OCI-LY1 (cell line): Measurements from ENCODE around the gene UFC1.

Source experiments
- EZH2 ChIP-seq: fragments of 200-600 bp; sonication (generic), shearing (Covaris generic); IDR thresholded peaks from 2 replicates; pipeline ENCODE4 v1.8.0; 2017; ENCODE audit warnings: borderline replicate concordance, mixed run types, mild to moderate bottlenecking, antibody characterized with exemption, low read length, moderate library complexity, mixed read lengths
- TF ChIP-seq, protein P1 (sequence below): fragments of 200-600 bp; sonication (generic), shearing (Covaris generic); IDR thresholded peaks from 2 replicates; pipeline ENCODE4 v1.5.1; 2017; ENCODE audit warnings: mild to moderate bottlenecking, antibody characterized with exemption, low read length, moderate library complexity, mixed read lengths

DNA sequence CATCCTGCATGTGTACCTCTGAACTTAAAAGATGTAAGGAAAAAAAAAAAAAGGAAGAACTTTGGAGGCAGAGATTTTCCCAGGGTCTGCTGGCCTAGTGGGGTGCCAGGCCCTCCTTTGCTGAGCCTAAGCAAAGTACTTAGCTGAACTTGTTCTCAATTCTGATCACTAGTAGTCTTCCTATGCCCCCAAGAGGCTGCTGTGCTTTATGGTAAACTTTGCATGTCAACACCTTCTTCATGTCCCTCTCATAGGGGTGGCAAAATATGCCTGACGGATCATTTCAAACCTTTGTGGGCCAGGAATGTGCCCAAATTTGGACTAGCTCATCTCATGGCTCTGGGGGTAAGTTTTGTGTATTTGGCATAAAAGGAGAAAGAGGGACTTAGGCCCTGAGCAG is 4.1 kb downstream of the UFC1 start:
- TF ChIP-seq, protein P1, sequence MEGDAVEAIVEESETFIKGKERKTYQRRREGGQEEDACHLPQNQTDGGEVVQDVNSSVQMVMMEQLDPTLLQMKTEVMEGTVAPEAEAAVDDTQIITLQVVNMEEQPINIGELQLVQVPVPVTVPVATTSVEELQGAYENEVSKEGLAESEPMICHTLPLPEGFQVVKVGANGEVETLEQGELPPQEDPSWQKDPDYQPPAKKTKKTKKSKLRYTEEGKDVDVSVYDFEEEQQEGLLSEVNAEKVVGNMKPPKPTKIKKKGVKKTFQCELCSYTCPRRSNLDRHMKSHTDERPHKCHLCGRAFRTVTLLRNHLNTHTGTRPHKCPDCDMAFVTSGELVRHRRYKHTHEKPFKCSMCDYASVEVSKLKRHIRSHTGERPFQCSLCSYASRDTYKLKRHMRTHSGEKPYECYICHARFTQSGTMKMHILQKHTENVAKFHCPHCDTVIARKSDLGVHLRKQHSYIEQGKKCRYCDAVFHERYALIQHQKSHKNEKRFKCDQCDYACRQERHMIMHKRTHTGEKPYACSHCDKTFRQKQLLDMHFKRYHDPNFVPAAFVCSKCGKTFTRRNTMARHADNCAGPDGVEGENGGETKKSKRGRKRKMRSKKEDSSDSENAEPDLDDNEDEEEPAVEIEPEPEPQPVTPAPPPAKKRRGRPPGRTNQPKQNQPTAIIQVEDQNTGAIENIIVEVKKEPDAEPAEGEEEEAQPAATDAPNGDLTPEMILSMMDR = no peak
- TF ChIP-seq EZH2 = no peak
